CD4-positive, alpha-beta T cell treated with Interleukin-15 for 4 hours (primary cell): ENCODE measurements around the gene LGALS1.

Experiments used
- DNase-seq: peaks from one replicate; pipeline ENCODE4 v3.0.0-alpha.2; 2020; ENCODE audit warnings: low spot score

The LGALS1 gene

DNA sequence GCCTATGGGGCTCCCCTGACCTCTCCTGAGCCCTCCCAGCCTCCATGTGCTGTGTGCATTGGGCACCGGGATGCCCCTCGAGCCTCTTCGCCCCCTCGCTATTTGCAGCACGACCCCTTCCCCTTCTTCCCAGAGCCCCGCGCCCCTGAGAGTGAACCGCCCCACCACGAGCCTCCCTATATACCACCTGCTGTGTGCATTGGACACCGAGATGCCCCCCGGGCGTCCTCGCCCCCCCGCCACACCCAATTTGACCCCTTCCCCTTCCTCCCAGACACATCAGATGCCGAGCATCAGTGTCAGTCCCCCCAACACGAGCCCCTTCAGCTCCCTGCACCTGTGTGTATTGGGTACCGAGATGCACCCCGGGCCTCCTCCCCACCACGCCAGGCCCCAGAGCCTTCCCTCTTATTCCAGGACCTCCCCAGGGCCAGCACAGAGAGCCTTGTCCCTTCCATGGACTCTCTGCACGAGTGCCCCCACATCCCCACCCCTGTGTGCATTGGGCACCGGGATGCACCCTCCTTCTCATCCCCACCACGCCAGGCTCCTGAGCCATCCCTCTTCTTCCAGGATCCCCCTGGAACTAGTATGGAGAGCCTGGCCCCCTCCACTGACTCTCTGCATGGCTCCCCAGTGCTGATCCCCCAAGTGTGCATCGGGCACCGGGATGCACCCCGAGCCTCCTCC is 50.3 kb downstream of the LGALS1 start:
- no peak for DNase-seq

DNA sequence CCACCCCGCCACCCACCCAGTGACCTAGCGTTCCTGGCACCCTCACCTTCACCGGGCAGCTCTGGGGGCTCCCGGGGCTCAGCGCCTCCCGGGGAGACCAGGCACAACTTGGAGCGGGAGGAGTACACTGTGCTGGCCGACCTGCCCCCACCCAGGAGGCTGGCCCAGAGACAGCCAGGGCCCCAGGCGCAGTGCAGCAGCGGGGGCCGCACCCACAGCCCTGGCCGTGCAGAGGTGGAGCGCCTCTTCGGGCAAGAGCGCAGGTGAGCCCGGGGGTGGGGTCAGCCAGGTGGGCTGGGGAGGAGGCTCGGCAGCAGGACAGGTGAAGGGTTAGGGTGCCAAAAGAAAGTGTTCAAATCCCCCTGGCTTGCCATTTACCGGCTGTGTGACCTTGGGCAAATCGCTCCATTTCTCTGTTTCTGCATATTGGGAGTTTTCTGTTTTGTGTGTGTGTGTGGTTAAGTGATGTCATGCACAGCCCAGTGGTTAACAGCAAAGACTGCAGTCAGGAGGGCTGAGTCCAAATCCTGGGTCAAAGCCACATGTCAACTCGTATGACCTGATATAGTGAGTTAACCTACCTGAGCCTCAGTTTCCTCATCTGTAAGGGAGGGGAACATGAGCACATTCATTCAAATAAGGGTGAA is 50.9 kb downstream of the LGALS1 start:
- DNase-seq, result no peak

DNA sequence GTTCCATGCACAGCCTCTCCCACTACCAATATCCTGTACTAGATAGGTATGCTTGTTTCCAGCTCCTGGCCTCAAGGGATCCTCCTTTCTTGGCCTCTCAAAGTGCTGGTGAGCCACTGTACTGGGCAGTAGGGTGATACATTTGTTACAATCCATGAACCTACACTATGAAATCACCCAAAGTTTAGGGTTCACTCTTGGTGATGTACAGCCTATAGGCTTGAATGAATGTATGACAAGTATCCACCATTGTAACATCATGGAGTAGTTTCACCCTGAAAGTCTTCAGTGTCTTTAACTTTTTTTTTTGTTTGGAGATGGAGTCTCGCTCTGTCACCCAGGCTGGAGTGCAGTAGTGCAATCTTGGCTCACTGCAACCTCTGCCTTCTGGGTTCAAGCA is 53.2 kb downstream of the LGALS1 start:
- DNase-seq, result no peak
